ENCODE measurements around the gene CIAO2B.
A peak's percentile ranks its signal among the peaks of the same experiment; 100 is the strongest.

The CIAO2B gene

DNA sequence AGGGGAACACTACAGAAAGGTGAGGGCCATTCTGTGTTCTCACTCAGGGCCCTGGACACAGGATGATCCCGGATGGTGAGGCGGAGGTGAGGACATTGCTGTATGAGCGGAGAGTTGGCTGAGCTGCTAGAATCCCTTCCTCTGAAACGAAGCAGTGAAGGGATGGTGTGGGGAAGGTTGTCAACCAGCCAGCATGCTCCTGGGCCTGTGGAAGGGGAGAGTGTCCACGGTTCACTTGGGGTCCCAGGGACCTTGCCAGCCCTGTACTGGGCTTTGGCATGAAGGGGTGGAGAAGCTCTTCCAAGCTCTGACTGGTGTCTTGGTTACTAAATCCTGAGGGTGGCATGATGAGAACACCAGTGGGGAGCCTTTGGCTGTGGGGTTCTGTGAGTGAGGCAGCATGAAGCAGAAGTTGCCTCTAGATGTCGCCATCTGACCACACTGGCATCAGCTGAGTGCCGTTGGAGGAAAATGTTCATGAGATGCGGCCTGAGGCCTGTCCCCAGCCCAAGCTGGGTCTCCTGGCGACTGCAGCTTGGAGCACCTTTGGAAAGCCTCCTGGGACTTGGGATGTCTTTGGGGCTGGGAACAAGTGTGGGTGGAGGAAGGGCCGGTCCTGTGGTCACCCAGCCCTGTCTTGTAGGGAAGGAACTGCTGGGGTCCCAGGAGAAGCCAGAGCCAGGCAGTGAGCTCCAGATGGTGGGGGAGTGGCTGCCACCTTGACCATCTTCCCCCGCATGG, 39.1 kb downstream of the CIAO2B start:
- DNase-seq (ENCODE audit: low read depth), result peak; percentile 71
- TF ChIP-seq, protein P1, sequence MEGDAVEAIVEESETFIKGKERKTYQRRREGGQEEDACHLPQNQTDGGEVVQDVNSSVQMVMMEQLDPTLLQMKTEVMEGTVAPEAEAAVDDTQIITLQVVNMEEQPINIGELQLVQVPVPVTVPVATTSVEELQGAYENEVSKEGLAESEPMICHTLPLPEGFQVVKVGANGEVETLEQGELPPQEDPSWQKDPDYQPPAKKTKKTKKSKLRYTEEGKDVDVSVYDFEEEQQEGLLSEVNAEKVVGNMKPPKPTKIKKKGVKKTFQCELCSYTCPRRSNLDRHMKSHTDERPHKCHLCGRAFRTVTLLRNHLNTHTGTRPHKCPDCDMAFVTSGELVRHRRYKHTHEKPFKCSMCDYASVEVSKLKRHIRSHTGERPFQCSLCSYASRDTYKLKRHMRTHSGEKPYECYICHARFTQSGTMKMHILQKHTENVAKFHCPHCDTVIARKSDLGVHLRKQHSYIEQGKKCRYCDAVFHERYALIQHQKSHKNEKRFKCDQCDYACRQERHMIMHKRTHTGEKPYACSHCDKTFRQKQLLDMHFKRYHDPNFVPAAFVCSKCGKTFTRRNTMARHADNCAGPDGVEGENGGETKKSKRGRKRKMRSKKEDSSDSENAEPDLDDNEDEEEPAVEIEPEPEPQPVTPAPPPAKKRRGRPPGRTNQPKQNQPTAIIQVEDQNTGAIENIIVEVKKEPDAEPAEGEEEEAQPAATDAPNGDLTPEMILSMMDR (conservative IDR thresholded peaks at IDR 0.05; ENCODE audit: control insufficient read depth, insufficient read depth, low read depth, low read length), result peak; percentile 92
- H3K4me3 ChIP-seq (ENCODE audit: control insufficient read depth, low read depth, low read length), result no peak overlapping the region

DNA sequence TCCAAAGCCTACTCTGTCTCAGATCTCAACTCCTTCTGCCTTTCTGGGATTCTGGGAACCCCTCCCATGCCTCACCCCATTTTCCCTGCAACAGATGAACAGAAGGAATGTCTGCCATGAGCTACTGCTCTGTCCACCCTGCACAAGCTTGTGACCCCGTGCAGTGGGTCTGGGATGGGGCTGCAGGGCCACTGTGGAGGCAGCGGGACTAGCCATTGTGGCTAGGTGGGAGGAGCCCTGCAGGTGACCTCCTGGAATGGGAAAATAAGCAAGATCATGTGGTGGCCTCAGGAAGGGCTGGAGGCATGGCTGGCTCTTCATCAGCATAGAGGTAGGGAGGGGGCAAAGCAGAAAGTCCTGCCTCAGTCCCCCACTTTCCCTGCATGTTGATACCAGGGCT, 40.1 kb downstream of the CIAO2B start:
- TF ChIP-seq, protein P1 (conservative IDR thresholded peaks at IDR 0.05; ENCODE audit: control insufficient read depth, insufficient read depth, low read depth, low read length), result no peak
- no peak for DNase-seq (ENCODE audit: low read depth)
- H3K4me3 ChIP-seq (ENCODE audit: control insufficient read depth, low read depth, low read length), result no peak overlapping the region

DNA sequence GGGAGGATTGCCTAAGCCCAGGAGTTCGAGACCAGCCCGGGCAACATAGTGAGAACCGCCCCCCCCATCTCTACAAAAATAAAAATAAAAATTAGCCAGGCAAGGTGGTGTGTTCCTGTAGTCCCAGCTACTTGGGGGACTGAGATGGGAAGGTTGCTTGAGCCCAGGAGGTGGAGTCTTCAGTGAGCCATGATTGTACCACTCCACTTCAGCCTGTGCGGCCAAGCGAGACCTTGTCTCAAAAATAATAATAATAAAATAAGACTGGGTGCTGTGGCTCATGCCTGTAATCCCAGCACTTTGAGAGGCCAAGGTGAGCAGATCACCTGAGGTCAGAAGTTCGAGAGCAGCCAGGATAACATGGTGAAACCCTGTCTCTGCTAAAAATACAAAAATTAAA, 42.4 kb downstream of the CIAO2B start:
- TF ChIP-seq, protein P1 (conservative IDR thresholded peaks at IDR 0.05; ENCODE audit: control insufficient read depth, insufficient read depth, low read depth, low read length), result no peak
- no peak overlapping the region for H3K4me3 ChIP-seq (ENCODE audit: control insufficient read depth, low read depth, low read length)
- DNase-seq (ENCODE audit: low read depth), result no peak

DNA sequence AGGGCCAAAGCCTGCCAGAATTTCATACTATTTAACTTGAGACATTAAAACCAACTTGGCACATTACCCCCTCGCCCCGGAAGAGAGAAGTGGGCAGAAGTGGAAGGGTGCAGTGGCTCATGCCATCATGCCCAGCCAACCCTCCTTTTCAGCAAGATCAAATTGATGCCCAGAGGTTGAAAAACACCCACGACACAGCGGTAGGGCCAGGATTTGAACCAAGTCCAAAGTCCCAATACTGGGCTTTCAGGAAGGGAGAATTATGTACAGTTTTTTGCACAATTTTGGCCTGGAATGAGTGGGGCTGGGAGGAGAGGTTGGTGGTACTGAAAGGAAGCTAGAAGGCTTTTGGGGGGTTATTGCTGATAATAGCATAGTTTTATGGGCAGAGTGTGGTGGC, 42.8 kb downstream of the CIAO2B start:
- DNase-seq (ENCODE audit: low read depth), result no peak
- TF ChIP-seq, protein P1 (conservative IDR thresholded peaks at IDR 0.05; ENCODE audit: control insufficient read depth, insufficient read depth, low read depth, low read length), result no peak
- H3K4me3 ChIP-seq (ENCODE audit: control insufficient read depth, low read depth, low read length), result no peak overlapping the region

DNA sequence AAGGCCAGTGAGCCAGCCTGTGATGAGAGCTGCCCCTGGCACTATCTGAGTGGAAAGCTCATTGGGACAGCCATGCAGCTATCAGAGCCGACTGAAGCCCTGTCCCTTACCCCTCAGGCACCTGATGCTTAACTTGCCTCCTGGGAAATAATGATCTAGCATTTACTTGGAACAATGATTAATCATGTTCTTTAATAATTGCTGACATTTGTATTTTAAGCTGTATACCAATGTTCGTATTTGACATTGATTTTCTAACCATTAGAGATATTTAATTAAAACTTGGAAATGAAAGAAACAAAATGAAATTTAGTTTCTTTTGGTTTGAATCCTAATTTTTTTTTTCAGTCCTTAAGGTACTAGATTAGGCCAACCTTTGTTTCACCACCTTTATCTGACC, 43.4 kb downstream of the CIAO2B start:
- TF ChIP-seq, protein P1 (conservative IDR thresholded peaks at IDR 0.05; ENCODE audit: control insufficient read depth, insufficient read depth, low read depth, low read length), result no peak
- H3K4me3 ChIP-seq (ENCODE audit: control insufficient read depth, low read depth, low read length), result no peak overlapping the region
- DNase-seq (ENCODE audit: low read depth), result no peak

DNA sequence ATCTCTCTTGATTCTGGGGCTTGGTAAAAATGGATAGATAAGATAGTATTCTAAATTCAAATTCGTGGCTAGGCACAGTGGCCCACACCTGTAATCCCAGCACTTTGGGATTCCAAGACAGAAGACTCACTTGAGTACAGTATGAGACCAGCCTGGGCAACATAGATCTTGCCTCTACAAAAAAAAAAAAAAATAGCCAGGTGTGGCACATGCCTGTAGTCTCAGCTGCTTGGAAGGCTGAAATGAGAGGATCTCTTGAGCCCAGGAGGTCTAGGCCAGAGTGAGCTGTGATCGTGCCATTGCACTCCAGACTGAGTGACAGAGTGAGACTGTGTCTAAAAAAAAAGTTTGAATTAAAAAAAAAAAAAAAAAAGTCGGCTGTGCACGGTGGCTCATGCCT, 44.6 kb downstream of the CIAO2B start:
- H3K4me3 ChIP-seq (ENCODE audit: control insufficient read depth, low read depth, low read length), result no peak overlapping the region
- TF ChIP-seq, protein P1 (conservative IDR thresholded peaks at IDR 0.05; ENCODE audit: control insufficient read depth, insufficient read depth, low read depth, low read length), result no peak
- no peak for DNase-seq (ENCODE audit: low read depth)

All from fibroblast of mammary gland (primary cell).